DMS79 (cell line): ENCODE data around the gene ANAPC5.

Experiments
- DNase-seq: peaks from one replicate; lab custom pipeline; 2025; lab: John Stamatoyannopoulos, UW

The ANAPC5 gene

DNA sequence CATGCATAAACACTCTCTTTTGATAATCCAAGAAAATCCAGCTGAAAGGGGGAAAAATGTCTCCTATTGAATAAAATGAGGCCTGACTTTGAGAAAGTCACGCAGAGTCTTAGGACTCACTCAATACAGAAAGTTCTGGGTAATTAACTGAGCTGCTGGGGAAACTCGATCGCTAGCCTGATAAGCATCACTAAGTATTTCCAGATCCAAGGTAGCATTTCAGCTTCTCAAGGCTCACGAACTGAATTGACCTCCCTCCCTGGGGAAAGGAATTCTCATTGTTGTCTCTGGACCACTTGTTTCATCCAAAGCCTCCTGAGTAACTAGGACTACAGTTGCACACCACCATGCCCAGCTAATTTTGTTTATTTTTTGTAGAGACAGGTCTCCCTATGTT is 13.8 kb upstream of the ANAPC5 start:
- DNase-seq, result no peak

DNA sequence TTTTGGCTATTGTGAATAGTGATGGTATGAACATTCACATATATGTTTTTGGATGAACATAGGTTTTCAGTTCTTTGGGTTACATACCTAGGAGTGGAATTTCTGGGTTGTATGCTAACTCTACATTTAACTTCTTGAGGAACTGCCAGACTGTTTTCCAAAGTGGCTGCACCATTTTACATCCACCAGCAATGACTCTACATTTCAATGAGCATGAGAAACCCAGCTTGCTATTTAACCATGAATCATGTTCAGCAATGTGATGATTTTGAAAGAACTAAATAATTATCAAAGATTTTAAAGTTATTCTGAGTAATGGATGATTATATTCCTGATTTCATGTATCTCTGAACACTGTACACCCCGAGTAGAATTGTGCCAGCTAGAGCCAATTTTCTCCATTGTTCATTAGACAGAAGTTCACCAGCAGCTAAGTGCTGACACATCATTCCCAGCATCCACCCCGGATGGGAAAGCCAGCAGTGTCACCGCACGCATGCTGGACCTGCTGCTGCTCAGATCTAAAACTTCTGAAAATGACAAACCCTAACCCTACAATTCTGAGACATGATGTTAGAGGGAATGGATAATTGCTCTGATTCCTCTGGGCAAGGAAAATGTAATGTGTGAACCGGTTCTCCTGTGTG is 13.3 kb upstream of the ANAPC5 start:
- DNase-seq, result no peak

DNA sequence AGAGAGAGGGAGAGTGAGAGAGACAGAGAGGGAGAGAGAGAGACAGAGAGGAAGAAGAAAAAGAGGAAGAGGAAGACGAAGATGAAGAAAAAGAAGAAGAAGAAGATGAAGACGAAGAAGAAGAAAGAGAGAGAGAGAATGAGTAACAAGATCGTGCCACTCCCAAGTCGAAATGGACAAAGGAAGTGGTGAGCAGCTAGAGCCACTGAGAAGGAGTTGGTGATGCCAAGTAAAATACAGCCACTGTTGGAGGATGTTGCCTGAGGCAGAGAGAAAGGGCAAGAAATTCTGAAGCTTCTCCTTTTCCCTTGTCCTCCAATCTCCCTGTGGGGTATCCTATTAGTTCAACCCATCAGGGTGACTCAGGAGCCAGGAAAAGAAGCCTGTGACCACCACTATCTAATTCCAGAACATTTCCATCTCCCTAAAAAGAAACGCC is 12.5 kb upstream of the ANAPC5 start:
- no peak for DNase-seq

DNA sequence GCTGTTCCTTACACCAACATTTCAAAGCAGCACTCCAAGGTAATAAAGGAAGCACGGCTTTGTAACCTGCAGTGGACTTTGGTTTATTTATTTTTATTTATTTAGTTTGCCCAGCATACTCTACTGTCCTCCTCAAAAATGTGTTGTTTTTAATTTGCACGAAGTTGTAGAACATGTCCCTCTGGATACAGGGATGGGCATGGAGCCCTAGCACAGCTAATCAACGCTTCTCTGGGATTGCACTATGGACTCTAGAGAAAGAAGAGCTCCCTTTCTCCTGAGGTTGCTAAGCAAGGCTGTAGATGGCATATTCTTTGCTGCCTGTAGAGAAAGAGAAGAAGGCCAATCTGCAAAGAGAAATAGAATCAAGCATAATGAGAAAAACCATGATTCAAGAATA is 5.9 kb upstream of the ANAPC5 start:
- DNase-seq, result no peak

DNA sequence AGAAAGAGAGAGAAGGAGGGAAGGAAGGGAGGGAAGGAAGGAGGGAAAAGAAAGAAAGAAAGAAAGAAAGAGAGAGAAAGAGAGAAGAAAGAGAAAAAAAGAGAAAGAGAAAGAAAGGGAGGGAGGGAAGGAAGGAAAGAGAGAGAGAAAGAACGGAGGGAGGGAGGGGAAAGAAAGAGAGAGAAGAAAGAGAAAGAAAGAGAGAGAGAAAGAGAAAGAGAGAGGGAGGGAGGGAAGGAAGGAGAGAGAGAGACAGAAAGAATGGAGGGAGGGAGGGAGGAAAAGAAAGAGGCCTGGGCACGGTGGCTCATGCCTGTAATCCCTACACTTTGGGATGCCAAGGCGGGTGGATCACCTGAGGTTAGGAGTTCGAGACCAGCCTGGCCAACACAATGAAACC is 5.1 kb upstream of the ANAPC5 start:
- no peak for DNase-seq

DNA sequence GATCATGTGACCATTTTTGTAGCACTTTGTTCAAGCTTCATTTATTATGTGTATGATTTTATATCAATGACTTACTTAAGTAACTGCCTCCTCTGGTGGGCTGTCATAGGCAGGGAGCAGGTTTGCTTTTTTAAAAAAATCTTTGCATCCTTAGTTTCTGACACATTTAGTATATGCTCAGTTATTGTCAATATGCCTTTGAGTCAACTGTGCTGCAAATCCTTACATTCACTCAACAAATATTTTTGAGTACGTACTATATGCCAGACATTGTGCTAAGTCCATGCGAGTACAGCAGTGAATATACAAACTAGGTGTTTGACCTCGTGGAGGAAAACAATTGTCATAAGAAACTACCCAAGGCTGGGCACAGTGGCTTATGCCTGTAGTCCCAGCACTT is 4.4 kb upstream of the ANAPC5 start:
- DNase-seq, result no peak

DNA sequence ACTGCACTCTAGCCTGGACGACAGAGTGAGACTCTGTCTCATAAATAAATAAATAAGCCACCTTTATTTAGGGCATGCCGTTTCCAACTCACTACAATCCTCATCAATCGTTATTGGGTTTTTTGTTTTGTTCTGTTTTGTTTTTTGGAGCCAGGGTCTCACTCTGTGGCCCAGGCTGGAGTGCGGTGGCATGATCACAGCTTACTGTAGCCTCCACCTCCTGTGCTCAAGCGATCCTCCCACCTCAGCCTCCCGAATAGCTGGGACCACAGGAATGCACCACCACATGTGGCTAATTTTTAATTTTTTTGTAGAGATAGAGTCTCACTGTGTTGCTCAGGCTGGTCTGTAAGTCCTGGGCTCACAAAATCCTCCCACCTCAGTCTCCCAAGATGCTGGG is 3.6 kb upstream of the ANAPC5 start:
- no peak for DNase-seq

DNA sequence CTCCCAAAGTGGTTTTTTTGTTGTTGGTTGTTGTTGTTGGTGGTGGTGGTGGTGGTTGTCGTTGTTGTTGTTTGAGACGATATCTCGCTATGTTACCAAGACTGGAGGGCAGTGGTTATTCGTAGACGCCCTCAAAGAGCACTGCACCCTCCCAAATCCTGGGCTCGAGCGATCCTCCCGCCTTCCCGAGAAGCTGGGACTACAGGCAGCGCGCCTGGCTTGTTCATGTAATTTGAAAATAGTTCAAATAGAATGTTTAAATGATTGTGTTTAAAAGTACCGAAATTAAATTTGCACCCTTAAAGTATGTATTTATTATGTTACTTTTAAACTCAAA is 439 bp upstream of the ANAPC5 start:
- no peak for DNase-seq

DNA sequence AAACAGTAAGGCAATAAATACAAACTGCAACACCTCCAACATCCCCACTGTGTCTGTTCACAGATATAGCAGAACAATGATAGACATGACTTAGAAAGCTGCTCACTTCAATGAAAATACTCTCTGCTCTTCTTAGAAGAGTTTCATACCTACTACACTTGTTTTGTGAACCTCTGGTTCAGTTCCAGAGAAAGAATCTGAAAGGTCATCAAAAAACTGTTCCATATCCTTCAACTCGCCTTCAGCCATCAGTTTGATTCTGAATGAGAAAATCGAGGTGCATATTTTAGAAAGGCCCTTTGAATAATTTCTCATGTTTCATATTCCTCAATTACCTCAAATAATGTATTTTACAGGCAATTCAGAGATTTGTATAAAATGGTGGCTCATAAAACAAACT is 5.5 kb downstream of the ANAPC5 start:
- DNase-seq, result no peak

DNA sequence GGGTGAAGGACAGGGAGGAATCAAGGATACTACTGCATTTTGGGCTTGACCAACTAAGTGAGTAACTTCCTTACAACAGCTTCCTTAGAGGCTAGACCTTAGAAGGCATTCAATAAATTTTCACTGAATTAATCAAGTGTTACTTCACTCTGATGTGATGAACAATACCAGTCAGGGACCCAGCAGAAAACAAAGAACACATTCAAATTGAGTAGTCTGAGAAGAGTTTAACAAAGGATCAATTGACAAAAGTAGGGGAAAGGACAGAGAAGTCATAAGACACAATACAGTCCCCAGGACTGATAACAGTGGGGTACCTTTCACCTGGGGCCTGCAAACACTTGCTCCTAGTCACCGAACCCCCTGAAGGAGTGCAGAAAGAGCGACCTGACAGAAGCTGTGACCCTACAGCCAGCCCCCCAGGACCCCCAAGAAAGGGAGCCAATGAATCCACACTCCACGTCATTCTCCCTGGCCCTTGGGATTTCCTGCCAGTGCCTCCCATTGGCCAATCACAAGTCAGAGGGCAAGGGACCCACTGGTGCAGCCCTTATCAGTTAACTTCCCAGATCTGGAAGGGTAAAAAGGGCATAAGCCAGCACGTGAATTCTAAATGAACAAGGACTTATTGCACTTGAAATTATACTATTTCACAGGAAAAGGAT is 6.9 kb downstream of the ANAPC5 start:
- no peak for DNase-seq

DNA sequence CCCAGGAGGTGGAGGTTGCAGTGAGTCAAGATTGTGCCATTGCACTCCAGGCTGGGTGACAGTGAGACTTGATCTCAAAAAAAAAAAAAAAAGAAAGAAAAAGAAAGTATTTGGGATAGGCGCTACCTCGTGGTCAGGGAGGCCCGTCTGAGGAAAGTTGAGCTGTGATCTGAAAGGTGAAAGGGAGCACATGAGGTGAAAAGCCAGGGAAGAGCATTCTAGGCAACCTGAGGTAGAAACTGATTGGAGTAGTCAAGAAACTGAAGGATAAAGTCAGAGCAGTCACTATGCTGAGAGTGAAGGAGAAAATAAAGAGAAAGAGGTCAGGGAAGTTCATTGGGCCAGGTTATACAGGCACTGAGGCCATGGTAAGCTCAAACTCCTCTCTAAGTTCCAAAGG is 7.7 kb downstream of the ANAPC5 start:
- DNase-seq, result no peak

DNA sequence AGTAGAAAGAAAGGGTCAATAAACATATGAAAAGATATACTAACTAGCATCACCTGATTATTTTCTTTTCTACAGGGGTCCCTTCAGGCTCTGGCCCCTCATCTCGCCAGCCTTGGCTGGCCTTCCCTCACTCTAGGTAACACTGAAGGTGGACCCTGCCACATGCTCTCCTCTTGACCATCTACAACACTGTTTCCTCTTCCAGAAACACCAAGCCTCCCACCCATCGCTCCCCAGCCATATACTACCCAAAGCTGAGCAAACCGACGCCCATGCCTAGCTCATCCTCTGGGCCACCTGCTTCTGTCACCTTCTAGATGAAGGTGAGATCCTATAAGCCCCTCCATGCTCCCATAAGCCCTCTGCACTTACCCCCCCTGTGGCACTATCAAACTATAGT is 14.8 kb downstream of the ANAPC5 start:
- DNase-seq, result no peak

DNA sequence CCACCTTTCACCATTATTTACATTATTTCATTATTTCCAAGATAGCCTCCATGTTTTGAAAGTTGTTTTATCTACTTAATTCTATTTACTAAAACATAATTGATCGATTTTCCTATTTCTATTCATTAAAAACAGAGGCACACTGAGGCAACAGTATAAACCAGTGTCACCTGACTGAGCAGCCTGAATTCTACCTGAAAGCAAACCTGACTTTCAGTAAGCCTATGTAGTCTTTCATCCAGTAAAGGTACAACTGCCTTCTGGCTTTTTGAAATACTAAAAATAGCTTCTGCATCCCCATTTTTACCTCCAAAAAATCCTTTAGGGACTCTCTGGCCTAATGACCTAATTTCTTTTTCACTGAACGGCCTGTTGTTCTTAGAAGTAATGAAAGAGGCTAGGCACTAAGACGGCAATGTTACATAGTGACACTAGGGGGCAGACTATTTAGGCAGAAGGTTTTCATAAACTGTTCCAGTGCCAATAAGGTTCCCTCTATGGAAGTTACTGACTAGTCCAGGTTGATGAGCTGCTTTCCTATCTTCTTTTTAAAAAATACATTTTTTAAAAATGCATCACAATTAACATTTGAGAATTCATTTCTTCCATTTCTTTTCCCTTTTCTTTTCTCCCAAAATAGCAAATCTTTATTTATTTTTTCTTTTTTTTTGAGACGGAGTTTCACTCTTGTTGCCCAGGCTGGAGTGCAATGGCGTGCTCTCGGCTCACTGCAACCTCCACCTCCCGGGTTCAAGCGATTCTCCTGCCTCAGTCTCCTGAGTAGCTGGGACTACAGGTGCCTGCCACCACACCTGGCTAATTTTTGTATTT is 17.5 kb downstream of the ANAPC5 start:
- DNase-seq, result peak; percentile 15

DNA sequence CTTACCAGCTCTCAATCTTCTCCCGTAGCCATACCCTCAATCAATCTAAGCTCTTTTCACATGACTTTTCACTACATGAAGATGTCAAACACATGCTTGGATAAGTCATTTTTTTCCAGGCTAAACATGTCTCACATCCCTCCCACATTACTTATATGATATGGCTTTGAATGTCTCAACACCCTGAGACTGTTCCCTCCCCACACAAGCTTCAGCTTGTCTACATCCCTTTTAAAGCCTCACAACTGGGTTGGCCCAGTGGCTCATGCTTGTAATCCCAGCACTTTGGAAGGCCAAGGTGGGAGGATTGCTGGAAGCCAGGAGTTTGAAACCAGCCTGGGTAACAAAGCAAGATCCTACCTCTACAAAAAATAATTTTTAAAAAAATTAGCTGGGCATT is 18.5 kb downstream of the ANAPC5 start:
- DNase-seq, result no peak

DNA sequence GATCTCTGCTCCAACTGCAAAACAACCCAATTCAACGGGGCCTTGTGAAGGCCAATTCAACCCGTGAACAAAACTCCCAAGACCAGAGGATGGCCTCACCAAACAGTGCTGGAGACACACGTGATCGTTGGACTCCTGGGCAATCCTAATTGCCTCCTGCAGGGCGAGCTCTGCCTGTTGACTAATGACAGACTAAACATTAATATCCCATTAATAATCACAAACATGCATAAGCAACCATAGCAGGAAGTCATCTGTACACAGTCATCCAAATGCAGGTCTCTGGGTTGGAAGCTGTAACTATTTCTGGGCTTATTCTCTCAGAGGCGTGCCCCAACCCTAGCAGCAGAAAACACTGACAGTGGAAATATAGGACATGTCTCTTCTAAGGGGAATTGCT is 21.0 kb downstream of the ANAPC5 start:
- no peak for DNase-seq

DNA sequence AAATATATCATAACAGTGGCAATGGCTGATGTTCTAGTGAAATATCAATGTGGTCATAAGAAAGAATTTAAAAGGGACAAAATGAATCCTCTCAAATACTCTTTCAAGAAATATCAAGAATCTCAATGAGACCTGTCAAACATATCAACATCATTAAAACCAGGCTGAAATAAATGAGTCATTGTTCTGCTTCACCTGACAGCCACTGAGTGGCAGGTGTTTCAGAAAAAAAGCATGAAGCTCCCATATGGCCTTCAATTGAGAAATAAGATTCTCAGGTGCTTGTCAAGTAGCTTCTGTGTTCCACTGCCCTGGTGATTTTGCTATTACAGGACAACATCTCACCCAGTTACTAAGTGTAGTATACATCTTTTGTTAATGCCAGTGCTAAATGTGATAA is 21.5 kb downstream of the ANAPC5 start:
- no peak for DNase-seq

DNA sequence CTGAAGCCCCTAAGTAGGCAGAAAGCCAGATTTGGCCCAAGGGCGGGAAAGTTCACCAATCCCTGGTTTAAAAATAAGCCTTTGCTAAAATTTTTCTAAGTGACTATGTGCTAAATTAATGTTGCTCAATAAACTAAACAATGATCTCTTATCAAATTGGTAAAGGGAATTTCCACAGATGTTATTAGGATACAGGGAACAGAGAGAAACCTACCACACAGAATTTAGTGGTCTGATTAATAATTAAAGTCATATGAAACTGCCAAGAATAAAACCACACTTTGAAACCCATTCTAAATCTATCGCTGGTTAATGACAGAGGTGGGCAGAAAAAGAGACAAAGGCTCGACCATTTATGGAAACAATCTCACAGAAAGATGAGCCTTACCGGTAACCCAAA is 22.0 kb downstream of the ANAPC5 start:
- DNase-seq, result no peak

DNA sequence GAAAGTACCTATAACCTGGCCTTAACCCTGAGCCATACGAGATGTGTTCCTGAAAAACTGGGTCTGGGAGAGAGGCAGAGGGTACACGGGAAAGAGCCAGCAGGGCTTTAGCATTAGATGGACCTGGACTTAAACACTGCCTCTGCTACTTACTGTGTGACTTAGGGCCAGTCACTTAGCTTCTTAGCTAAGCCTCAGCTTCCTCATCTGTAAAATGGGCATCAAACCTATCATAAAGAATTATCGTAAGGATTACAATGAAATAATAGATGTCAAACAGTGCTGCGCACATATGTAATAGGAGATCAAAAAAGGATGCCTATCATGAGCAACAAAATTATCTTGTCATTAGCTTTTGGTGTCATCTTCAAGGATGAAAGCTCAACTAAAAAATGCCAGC is 23.6 kb downstream of the ANAPC5 start:
- DNase-seq, result no peak

DNA sequence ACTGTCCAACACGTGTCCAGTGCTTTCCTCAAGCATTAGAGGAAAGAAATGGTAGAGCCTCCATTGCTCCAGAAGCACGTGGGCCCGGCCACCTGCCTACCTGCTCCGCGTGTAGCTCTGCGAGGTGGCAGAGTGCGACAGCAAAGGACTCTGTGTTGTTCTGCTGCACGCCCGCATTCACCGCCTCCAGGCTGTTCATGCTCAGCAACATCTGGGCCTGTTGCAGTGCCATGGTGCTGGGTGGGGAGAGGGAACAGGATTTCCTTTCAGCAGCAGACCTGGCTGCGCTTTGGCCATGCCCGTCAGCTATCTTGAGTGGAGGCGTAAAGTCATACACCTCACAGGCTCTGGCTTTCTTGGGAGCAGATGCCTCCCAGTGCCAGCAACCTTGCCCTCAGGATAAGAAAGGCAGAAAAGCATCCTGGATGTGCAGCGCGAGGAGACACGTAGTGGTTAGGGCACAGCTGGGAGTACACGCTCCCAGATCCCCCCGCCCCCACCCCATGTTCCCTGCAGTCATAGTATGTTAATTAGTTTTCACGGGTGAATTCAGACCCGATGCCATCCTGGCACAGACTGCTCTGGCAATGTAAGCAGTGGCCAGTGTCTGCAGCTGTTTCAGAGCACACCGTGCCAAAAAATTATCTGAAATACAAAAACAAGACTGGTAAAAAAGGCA is 25.1 kb downstream of the ANAPC5 start:
- DNase-seq, result no peak

DNA sequence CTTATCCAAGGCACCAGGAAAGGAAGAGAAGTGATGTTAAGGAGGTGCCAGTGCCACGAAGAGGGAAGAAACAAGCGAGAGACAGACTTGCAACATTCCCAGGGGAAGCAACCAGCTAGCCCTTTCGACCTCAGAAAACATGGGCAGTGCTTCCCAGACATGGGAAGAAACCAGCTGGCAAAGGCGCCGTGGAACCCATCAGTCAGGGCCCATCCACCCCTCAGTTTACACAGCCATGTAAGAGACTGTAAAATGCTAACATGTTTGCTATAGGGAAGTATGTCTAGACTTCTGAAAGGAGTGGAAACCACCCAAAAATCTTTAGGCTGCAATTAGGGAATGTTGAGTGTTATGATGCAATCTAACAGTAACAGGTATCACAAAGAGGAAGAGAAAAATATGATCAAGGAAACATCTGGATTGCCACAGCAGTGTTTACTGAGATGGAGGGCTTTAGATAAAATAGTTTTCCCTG is 26.3 kb downstream of the ANAPC5 start:
- no peak for DNase-seq

DNA sequence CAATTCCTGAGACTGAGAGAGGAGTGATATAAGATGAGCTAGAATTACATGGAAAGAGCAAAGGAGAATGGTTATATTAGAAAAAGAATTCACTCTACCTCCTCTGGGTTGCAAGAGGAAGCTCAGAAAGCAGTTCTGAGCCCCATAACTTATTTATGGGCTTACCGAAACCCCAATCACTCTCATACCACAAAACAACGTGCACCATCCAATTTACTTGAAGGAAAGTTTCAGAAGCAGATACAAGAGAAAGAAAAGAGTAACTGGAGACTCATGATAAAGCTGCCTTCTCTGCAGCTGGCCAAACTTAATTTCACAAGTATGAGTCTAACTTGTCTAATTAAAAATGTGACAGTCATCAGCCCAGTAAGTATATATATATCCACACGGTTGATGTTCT is 28.3 kb downstream of the ANAPC5 start:
- no peak for DNase-seq

DNA sequence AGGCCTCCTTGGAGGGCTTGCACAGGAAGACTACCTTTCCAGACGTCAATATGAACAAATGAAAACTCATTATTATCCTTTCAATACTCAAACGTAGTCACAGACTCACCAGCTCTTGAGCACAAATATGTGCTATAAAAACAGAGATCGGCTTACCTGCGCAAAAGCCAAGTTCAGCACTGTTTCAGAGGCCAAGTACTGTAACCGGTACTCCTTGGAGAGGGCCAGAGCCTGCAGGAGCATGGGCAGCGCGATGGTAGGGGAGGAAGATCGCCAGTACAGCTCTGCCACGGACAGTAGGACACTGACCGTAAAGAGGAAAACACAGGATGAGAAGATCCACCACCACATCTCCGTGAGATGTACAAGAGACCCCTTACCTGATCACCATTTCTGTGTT is 34.1 kb downstream of the ANAPC5 start:
- no peak for DNase-seq

DNA sequence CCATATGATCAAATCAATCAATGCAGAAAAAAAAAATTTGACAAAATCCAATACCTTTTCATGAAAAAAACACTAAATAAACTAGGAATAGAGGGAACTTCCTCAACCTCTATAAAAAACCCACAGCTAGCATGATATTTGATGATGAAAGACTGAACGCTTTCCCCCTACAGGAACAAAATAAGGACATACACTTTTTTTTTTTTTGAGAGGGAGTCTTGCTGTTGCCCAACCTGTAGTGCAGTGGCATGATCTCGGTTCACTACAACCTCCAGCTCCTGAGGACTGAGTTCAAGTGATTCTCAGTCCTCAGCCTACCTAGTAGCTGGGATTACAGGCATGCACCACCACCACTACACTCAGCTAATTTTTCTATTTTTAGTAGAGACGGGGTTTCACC is 37.8 kb downstream of the ANAPC5 start:
- DNase-seq, result no peak
